NCI-H446 (cell line): Measurements from ENCODE around the gene GRM1.
"Not testable (repeated sequence)": the region's sequence is repeated elsewhere in the genome, so short reads cannot be mapped to it uniquely, and the experiment has no call there.

Experiments
- DNase-seq, 2 experiments: peaks; one replicate each; lab custom pipeline; 2025; lab: John Stamatoyannopoulos, UW

GRM1 gene

DNA sequence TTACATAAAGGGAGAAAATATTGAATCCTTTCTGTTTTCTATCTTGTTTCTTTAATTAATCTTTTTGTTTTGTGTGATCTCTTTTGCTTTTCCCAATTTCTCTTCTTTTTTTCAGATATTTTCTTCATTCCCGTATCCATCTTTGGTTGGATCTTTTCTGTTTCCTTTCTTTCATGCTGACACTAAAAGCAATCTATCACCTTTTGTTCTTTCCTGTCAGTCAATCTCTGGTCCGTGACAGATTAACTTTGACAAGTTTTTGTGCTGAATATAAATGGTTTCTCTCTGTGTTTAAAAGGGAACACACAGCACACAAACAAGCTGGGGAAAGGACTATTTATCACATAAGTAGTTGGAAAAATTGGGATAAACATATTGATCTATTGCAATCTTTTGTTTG, 162.8 kb downstream of the GRM1 start:
- DNase-seq, result no peak

DNA sequence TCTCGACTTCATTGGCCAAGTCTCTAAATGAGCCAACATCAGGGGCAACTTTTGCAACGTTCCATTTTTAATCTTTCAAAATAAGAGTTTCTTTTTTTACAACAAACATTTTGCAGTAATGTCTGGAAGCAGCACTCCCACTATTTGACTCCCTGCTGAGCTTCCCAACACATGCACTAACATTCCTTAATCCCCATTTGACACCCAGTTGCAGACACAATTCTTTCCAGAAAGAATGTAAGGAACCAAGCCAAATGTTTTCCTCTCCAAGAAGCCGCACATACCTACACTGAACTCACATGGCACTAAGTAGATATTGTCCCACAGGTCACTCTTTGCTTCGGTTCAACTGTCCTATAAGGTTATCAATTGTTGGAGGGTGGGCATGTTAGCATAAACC, 165.6 kb downstream of the GRM1 start:
- no peak for DNase-seq

DNA sequence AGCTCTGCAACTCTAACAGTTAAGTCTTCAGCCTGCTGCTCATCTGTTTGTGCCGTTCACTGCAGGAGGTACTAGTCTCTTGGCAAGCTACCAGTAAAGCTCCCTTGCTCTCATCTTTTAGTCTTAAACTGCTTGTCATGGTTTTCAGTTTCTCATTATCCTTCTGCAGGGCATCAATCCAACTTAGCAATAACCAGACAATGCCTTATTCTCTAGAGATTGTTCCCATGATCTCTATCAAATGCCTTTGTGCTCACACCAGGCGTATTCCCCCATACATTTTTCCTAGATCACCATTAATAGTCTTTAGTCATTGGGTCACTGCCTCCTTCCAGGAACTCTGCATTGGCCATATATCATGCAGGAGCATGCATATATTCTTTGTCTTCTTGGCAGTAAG, 171.3 kb downstream of the GRM1 start:
- DNase-seq, result peak in 1 of 2 experiments; percentile 57

DNA sequence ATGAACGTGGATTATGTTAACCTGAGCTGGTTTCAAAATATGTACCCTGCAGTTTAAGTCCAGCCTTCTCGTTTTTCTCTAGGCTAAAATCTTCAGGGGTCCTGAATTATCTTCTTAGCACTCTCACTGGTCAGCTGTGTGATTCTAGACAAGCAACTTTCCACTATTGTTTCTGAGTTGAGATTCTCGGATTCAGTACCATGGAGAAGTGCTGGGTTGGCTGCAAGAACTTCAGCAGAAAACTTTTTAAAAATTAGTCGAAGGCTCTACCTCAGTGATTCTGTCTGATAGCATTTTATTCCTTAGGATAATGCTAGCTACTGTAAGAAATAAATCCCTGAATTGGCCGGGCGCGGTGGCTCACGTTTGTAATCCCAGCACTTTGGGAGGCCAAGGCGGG, 173.7 kb downstream of the GRM1 start:
- DNase-seq, result no peak

DNA sequence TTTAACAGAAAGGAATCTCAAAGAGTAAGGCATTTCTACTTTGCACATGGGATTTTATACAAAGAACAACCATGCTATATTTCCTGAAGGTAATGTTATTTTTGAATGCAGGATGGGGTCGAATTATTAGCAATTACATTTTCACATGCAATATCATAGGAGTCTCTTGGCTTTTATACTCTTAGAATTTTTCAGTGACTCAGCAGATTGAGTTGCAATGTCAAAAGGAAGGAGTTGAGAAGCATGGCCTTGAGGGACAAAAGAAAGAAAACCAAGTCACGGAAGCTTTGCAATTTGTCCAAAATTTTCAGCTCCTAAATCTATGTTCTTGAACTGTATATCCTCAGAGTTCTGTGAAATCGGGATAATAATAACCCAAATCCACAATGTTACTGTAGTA, 181.1 kb downstream of the GRM1 start:
- DNase-seq, result no peak

DNA sequence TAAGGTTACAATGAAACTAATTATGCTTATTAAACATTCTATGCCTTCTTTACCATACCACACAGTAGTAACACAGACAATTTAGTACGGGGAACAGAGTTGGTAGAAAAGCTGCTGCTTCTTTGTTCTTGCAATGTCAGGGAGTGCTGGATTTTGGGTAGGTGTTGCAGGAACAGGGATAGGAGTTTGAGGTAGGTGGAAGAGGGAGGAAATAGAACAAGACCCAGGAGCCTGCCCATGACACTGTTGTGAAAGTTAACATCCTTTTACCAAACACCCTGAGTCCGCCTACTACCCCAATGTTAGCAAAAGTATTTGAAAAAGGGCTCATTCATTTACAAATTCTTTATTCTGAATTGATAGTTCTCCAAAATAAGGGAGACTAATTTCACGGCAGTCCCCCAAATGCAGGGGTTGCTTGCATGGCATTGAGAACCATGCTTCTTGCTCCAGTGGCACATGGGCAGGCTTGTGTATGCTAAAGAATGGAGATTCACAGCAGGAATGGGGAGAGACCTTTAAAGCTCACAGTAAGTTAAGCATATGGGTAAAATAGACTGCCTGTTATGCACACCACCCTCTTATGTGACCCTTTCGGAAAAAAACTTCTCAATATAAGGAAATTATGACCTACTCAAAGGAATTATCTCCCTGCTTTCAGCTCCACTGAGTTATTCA, 181.7 kb downstream of the GRM1 start:
- DNase-seq, result no peak

DNA sequence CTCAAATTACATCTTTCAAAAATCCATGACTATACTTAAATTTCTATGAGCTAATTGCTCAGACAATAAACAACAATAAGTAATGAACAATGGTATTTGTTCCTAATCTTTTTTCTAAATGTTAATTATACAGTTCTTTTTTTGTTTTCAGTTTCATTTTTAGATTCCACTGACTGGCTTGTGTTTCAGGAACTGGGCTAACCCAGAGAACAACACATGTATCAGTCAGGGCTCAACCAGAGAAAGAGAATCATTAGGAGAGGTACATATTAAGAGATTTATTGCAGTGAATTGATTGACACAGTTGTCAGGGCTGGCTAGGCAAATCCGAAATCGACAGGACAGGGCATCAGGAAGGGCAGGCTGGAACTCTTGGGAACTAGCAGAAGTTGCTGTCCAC, 182.8 kb downstream of the GRM1 start:
- no peak for DNase-seq

DNA sequence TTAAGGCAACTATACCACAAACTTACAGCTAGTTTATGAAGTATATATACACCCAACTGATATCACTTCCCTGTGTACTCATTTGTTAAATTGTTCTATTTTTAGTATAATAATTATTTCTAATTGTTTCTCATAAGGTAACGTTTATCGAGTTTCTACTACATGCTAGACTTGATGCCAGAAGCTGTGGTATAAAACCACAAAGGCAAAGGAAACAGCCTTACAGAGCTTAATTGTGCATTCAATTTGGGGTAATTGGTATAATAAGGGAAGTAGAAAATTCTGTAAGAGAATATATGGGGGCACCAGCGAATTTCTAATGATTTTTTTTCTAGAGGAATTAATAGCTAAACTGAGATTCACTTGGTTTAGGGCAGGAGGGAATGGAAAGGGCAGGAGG, 183.9 kb downstream of the GRM1 start:
- DNase-seq, result no peak

DNA sequence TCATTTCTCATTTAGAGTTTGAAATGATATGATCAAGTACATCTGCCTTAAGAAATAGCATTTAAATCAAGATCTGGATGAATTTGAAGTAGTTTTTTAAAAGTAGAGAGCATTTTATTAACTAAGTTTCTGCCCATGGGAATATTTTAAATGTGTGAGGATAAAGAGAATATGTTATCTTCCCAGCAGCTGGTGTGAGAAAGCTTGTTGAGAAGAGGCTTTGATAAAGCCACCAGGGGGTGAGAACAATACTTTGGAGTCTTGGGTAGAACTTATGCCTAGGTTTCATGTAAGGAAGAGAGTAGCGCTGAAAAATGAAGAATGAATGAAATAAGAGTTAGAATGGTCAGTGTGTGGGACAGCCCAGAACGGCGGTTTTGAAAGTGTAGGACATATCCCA, 190.2 kb downstream of the GRM1 start:
- DNase-seq, result no peak

DNA sequence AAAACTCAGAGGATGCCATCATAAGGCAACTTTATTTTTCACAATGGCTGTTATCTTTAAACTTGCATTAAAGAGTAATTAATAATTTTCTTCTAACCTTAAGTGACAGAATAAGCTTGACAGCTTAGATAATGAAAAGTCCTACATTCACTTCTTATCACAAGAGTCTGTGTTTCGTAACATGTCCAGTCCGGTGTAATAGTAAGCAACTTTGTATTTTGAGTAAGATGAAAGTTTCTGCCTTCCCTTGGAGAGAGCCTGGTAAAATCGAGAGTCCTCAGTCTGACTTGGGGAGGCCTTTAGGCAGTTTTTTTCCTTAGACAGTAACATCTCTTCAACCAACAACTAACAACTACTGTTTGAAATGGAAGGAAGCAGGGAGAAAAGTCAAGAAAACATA, 195.6 kb downstream of the GRM1 start:
- no peak for DNase-seq

DNA sequence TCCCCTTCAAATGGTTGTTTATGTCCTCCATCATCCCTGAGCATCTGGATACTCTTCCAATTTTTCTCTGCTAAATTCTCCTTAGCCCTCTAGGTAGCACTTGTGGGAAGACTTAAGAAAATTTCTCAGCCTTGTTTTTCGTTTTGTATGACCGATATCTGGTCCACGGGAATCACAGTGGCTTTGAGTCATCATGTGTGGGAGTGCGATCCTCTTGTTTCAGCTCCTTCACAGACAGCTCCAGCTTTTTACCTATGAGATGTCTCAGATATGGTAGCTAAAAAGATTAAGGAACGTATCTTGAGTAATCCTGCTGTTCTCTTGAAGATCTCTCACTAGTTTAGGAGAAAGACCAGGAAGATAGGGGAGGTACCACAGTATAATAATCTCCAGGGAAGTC, 196.1 kb downstream of the GRM1 start:
- no peak for DNase-seq

DNA sequence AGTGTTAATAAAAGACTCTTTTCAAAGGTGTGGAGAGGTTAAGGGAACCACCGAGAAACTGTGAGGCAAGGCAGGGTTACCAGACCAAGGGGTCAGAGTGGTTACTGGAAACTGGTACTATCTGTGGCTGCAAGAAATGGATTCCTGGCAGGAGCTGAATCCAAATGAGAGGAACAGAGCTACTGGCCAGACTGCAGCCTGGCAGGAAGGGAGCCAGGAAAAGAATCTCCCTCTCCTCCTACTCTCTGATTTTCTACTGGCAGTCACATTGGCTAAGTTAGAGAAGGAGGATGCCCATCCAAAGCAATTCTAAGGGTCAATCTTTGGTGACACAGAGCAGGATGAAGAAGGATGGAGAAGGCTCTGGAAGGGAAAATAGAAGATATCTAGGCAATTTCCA, 211.5 kb downstream of the GRM1 start:
- DNase-seq, result no peak

DNA sequence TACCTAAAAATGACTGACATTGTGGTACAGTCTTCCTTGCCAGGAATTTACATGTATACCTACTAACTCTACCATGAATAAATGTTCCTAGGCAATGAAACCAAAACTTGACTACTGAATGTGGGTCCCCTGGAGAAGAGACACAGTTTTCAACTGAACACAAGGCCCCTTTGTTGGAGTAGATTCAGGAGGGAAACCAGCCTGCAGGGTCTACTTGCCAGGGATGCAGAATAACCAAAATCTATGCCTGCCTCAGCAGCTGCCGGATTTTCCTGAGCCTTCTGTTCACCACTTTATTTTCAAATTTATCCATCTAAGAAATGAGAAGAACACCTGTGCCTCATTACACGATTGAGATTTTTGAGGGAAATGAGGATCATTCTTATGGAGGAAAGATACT, 211.9 kb downstream of the GRM1 start:
- DNase-seq, result no peak

DNA sequence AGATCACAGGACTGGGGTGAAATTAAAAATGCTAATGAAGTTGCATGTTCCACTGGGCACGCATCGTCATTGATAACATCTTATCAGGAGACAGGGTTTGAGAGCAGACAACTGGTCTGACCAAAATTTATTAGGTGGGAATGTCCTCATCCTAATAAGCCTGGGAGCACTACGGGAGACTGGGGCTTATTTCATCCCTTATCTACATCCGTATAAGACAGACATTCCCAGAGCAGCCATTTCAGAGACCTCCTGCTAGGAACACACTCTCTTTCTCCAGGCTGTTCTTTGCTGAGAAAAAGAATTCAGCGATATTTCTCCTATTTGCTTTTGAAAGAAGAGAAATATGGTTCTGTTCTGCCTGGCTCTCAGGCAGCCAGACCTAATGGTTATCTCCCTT, 214.8 kb downstream of the GRM1 start:
- not testable (repeated sequence) for DNase-seq

DNA sequence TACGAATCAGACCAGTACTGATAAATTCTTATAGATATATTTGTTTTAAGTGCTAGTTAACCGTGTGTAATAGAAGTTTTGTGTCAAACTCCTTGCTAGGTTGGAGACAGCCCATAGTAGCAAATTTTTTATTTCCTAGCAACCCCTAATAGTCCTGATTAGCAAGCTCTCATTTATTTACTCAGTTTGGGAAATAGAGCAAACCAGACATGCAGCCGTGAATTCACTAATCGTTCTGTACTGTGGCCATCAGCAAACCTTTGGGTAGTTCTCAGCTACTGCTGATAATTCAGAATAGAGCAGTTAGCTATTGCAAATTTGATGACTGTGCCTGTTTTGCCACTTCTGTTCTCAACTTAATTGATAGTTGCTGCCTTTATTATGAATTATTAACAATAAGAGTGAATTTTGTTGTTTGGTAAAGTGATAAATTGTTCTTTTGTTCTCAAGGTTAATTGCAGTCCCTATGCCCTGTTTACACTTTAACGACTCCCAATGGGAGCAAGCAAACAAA, 215.8 kb downstream of the GRM1 start:
- DNase-seq, result no peak

DNA sequence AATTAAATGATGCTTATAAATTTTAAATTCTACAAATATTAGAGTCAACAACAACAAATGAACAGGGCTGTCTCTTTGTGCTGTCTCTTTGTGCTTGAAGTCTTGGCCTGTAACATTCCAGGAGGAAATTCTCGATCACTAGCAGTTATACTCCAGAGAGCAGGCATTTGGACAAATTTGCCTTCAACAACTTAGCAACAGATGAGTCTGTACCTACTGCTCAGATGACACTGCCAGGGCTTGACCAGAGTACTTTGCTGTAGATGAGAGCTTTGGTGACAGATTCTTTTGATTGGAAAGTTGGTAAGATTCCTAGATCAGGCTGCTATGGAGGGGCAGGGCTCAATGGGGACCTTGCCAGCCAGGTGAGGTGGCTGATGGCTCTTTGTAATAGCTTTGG, 217.2 kb downstream of the GRM1 start:
- no peak for DNase-seq

DNA sequence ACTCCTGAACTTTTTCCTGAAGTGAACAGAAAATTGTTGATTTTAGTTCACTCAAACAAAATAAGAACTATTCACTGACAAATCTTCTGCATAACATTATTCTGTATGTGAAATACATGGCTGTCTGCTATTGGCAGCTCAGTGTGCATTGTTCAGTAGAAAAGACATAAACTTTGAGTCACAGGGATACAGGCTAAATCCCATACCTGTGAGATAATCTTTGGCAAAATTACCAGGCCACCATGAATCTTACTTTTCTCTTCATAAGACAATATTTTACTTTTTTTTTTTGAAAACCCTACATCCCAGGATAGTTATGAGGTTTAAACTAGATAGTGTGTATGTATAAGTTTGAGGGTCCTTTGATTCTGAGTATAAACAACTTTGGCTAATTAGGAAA, 224.8 kb downstream of the GRM1 start:
- no peak for DNase-seq

DNA sequence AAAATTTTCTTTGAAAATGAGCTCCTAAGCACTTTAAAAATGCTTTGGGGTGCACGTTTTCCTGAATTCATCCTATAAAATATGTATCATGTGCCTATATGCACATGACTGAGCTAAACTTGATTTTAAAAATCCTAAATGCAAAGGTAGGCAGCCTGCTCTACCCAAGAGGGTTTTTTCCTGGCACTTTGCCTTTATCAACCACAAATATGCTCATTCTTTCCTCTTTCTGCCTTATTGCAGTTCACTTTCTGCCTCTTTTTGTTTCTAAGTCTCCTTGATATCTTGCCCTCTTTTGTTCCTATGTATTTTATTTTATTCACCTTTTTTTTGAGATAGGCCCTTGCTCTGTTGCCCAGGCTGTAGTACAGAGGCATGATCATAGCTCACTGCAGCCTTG, 229.3 kb downstream of the GRM1 start:
- no peak for DNase-seq

DNA sequence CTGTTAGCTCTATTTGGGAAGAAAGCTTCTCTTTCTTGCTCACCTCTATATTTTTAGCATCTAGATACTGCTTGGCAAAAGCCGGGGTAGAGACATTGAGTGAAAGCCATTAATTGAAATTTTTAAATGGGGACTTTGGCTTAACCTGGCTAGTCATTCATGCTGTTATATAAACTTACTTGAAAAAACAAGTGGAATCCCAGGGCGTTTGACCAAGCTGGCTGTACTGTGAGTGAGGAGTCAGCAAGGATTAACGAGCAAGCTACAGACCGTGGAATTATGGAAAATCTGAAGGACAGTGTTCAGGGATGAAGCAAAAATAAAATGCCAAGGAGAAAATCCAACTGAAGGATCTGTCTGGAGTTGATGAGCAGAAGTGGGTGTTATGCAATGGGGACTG, 232.0 kb downstream of the GRM1 start:
- DNase-seq, result no peak

DNA sequence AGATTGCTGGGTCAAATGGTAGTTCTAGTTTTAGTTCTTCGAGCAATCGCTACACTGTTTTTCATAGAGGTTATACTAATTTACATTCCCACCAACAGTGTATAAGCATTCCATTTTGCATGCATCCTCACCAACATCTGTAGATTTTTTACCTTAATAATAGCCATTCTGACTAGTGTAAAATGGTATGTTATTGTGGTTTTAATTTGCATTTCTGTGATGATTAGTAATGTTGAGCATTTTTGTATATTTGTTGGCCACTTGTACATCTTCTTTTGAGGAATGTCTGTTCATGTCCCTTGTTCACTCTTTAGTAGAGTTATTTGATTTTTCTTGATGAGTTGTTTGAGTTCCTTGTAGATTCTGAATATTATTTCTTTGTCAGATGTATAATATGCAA, 236.2 kb downstream of the GRM1 start:
- DNase-seq, result no peak

DNA sequence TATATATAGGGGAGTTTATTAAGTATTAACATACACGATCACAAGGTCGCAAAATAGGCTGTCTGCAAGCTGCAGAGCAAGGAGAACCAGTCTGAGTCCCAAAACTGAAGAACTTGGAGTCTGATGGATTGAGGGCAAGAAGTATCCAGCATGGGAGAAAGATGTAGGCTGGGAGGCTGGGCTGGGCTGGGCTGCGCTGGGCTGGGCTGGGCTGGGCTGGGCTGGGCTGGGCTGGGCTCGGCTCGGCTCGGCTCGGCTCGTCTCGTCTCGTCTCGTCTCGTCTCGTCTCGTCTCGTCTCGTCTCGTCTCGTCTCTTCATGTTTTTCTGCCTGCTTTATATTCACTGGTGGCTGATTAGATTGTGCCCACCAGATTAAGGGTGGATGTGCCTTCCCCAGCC, 238.6 kb downstream of the GRM1 start:
- DNase-seq, result no peak

DNA sequence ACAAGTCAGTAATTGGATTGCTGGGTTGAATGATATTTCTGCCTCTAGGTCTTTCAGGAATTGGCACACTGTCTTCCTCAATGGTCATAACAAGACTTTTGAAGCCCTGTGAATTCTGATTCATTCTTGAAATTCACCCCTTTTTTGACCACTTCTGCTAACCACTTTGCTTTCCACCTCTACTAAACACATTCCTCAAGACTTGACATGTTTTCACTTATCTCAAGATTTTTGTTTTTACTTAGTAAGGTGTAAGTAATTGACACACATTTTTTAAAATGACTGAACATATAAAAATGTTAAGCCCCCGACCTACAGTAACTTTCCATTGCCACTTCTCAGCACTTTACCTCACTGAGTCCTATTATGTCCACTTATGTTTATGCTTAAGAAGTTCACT, 239.1 kb downstream of the GRM1 start:
- no peak for DNase-seq

DNA sequence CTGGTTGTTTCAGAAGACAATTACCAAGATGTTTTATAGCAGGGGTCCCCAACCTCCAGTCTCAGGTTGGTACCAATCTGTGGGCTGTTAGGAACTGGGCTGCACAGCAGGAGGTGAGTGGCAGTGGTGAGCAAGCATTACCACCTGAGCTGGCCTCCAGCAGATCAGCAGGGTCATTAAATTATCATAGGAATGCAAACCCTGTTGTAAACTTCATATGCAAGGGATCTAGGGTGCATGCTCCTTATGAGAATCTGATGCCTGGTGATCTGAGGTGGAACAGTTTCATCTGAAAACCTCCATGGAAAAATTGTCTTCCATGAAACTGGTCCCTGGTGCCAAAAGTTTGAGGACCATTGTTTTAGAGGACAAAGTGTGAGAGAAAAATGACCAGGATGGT, 240.6 kb downstream of the GRM1 start:
- DNase-seq, result no peak

DNA sequence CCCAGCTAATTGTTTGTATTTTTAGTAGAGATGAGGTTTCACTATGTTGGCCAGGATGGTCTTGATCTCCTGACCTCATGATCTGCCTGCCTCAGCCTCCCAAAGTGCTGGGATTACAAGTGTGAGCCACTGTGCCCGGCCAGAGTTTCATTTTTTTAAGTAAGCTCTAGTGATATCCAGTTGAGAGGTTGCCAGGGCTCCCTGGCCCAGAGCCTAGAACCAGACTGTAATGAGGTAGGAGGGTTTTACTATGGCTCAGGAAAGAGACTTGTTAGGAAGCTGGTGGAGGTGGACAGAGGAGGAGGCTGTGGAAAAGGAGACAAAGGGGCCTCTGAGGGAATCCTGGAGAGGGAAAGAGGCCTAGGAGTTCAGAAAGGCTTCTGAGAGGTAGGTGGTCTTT, 242.3 kb downstream of the GRM1 start:
- DNase-seq, result peak in 1 of 2 experiments; percentile 11

DNA sequence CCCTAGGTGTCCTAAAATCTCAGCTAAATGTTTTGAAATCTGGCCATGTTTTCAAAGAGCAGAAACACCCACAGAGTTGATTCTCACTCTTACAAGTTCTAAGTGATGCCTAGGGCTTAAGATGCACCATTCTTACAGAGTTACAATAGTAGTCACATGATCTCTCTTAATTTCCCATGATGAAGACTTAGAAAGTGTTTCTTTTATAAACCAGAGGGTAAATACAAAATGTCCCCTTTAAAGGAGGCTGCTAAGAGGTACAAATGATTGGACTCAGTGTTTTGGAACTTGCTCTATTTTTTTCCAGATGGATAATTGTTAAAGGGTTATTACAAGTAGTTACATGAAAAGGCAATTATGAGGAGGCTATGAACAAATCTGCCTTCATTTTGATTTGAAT, 244.6 kb downstream of the GRM1 start:
- DNase-seq, result no peak
